K562 (cell line): ENCODE measurements around the gene C17orf113. TPM values are rescaled to one million over a fixed set of nuclear protein-coding genes. Genes with fewer than 3 reads are reported as not detected.

Source experiments
- ATAC-seq: fragments of 200-7000 bp; cut with Tn5 transposase; 3 replicates; pipeline ENCODE4 v1.9.1; 2020; ENCODE audit warnings: moderate library complexity
- BruUV-seq: library from RNA; stranded (reverse); fragments of 400-500 nt; replicated peaks from 2 replicates; lab custom pipeline; 2021; lab: Mats Ljungman, UMichigan
- CTCF ChIA-PET: fragments of 300-600 bp; formaldehyde crosslinking; extraction: SDS; loops from one replicate; lab custom pipeline; 2021; ENCODE audit warnings: low intra/inter-chr PET ratio; lab: Yijun Ruan, JAX
- POLR2A ChIA-PET: fragments of 300-600, 350-650 bp; sonication (Branson Sonifier 250); formaldehyde crosslinking; extraction: SDS; loops from one replicate; lab custom pipeline; 2021; ENCODE audit warnings: antibody characterized with exemption, inconsistent platforms; lab: Yijun Ruan, JAX
- DNase-seq, 4 experiments: peaks; one replicate each; pipeline versions ENCODE4 v3.0.0 to v3.0.0-alpha.2; 2011 to 2018; ENCODE audit warnings: low spot score in 3 of 4, mixed read lengths in 3 of 4; ENCODE audit errors: extremely low read depth in 1 of 4
- FAIRE-seq: peaks from 2 replicates; lab custom pipeline; 2011; peaks lifted over from hg19 to GRCh38; lab: Jason Lieb, UNC
- H2AFZ ChIP-seq: 2 replicates; pipeline ENCODE4 v1.6.0; 2011; ENCODE audit warnings: low read depth, low read length, control low read depth, inconsistent platforms
- H3K27ac ChIP-seq: fragments of 200-600 bp; 3 replicates; pipeline ENCODE4 v1.8.0; 2011; ENCODE audit warnings: low read depth, mild to moderate bottlenecking, control low read depth, inconsistent platforms, low read length, moderate library complexity, mixed read lengths; ENCODE audit errors: extremely low read depth
- H3K27me3 ChIP-seq, 2 experiments: fragments of 300-600 bp in 1 of 2; 2 replicates in 1 of 2; 3 replicates in 1 of 2; pipeline versions ENCODE4 v1.6.0 to v1.8.0; 2011; ENCODE audit warnings: inconsistent platforms in 2 of 2, low read length in 2 of 2, mild to moderate bottlenecking in 1 of 2, mixed read lengths in 1 of 2, moderate library complexity in 1 of 2; ENCODE audit not compliant: control insufficient read depth in 2 of 2, insufficient read depth in 2 of 2
- H3K36me3 ChIP-seq: fragments of 300-600 bp; 3 replicates; pipeline ENCODE4 v1.8.0; 2011; ENCODE audit warnings: mild to moderate bottlenecking, low read length, inconsistent platforms; ENCODE audit not compliant: control insufficient read depth, insufficient read depth
- H3K4me1 ChIP-seq, 2 experiments: fragments of 200-600 bp in 1 of 2; replicated peaks in 1 of 2; 2 replicates in 1 of 2; 3 replicates in 1 of 2; pipeline versions ENCODE4 v1.5.1 to v1.8.0; 2011; ENCODE audit warnings: inconsistent platforms in 2 of 2, low read length in 2 of 2, mild to moderate bottlenecking in 1 of 2, mixed read lengths in 1 of 2, moderate library complexity in 1 of 2; ENCODE audit not compliant: control insufficient read depth in 2 of 2, insufficient read depth in 2 of 2
- H3K4me2 ChIP-seq: 2 replicates; pipeline ENCODE4 v1.6.1; 2011; ENCODE audit warnings: low read length, control low read depth, inconsistent platforms, mixed read lengths; ENCODE audit not compliant: insufficient read depth
- H3K4me3 ChIP-seq: fragments of 200-600 bp; sonication (generic), shearing (Covaris generic); 2 replicates; pipeline ENCODE4 v1.5.1; 2016; ENCODE audit warnings: control low read depth, inconsistent platforms
- H3K79me2 ChIP-seq: fragments of 200-600 bp; 3 replicates; pipeline ENCODE4 v1.8.0; 2011; ENCODE audit warnings: low read length, inconsistent platforms; ENCODE audit not compliant: control insufficient read depth, insufficient read depth
- H3K9ac ChIP-seq, 2 experiments: 2 replicates each; pipeline versions ENCODE4 v1.6.0 to v1.6.1; 2011; ENCODE audit warnings: low read depth in 2 of 2, low read length in 2 of 2, control low read depth in 1 of 2, inconsistent platforms in 1 of 2, mild to moderate bottlenecking in 1 of 2, mixed read lengths in 1 of 2; ENCODE audit not compliant: insufficient read depth in 1 of 2
- H3K9me1 ChIP-seq: one replicate; pipeline ENCODE4 v1.6.0; 2011; ENCODE audit warnings: inconsistent platforms, mild to moderate bottlenecking, low read length, moderate library complexity; ENCODE audit not compliant: control insufficient read depth, insufficient read depth
- H3K9me3 ChIP-seq: replicated peaks from 2 replicates; pipeline ENCODE4 v1.5.1; 2011; ENCODE audit warnings: low read depth, low read length, inconsistent platforms; ENCODE audit not compliant: control insufficient read depth, insufficient read depth
- H4K20me1 ChIP-seq: replicated peaks from 2 replicates; pipeline ENCODE4 v1.6.1; 2011; ENCODE audit warnings: low read length, inconsistent platforms, mixed read lengths; ENCODE audit not compliant: control insufficient read depth, insufficient read depth
- ESRRA ChIP-seq: fragments of 450-650 bp; IDR thresholded peaks from 2 replicates; pipeline ENCODE4 v1.6.1; 2014; ENCODE audit warnings: low read depth, mild to moderate bottlenecking, moderate library complexity, borderline replicate concordance
- GABPB1 ChIP-seq: sonication (generic); formaldehyde crosslinking; IDR thresholded peaks from 2 replicates; pipeline ENCODE4 v1.8.0; 2022; ENCODE audit warnings: mild to moderate bottlenecking, missing genetic modification reagents
- HNRNPLL ChIP-seq: fragments of 200-400 bp; formaldehyde crosslinking; IDR thresholded peaks from 2 replicates; pipeline ENCODE4 v1.6.1; 2017; ENCODE audit warnings: low read length, low read depth, mild to moderate bottlenecking; ENCODE audit not compliant: poor library complexity, severe bottlenecking
- L3MBTL2 ChIP-seq: fragments of 450-650 bp; IDR thresholded peaks from 2 replicates; pipeline ENCODE4 v1.6.1; 2016; ENCODE audit warnings: mild to moderate bottlenecking, moderate library complexity
- MBD2 ChIP-seq: sonication (generic); IDR thresholded peaks from 2 replicates; pipeline ENCODE4 v1.6.1; 2016; ENCODE audit warnings: low read depth, borderline replicate concordance
- NR0B1 ChIP-seq: fragments of 450-650 bp; IDR thresholded peaks from one replicate; pipeline ENCODE4 v1.6.1; 2018; ENCODE audit warnings: mild to moderate bottlenecking, moderate library complexity; ENCODE audit not compliant: partially characterized antibody
- PHF8 ChIP-seq: fragments of 200-600 bp; sonication (generic); IDR thresholded peaks from 2 replicates; pipeline ENCODE4 v1.6.1; 2012; ENCODE audit warnings: mixed run types, mild to moderate bottlenecking, inconsistent platforms, low read length, moderate library complexity, borderline replicate concordance
- SMARCA4 ChIP-seq: fragments of 450-650 bp; IDR thresholded peaks from 2 replicates; pipeline ENCODE4 v1.6.1; 2016
- THAP7 ChIP-seq: fragments of 250-450 bp; sonication (Bioruptor Pico); IDR thresholded peaks from 2 replicates; pipeline ENCODE4 v1.5.0; 2021
- ZNF121 ChIP-seq: sonication (generic); formaldehyde crosslinking; conservative IDR thresholded peaks from 2 replicates; pipeline ENCODE4 v1.8.0; 2022; ENCODE audit warnings: missing genetic modification reagents
- ZNF133 ChIP-seq: fragments of 250-450 bp; sonication (Bioruptor Pico); IDR thresholded peaks from 2 replicates; pipeline ENCODE4 v1.4.0; 2020; ENCODE audit warnings: mild to moderate bottlenecking
- ZNF57 ChIP-seq: fragments of 450-650 bp; formaldehyde crosslinking; IDR thresholded peaks from 2 replicates; pipeline ENCODE4 v1.4.0; 2020; ENCODE audit warnings: mild to moderate bottlenecking, moderate library complexity
- ZSCAN32 ChIP-seq: fragments of 450-650 bp; formaldehyde crosslinking; IDR thresholded peaks from 2 replicates; pipeline ENCODE4 v1.4.0; 2020; ENCODE audit warnings: mild to moderate bottlenecking, moderate library complexity
- WGBS: fragments of 100-300 bp; shearing (Covaris generic); methylation state at CpG from one replicate; pipeline ENCODE4 v1.1.6; 2016; ENCODE audit warnings: low coverage, mixed read lengths; ENCODE audit not compliant: insufficient coverage; ENCODE audit errors: missing lambda C conversion rate; 5-methylcytosine and 5-hydroxymethylcytosine counted together
- in situ Hi-C: fragments of 300-500 bp; cut with MboI; formaldehyde crosslinking; loops from 4 replicates; pipeline ENCODE4 v1.15.0; 2018; ENCODE audit warnings: inconsistent platforms, mixed read lengths
- intact Hi-C: fragments of 100-400 bp; cut with micrococcal nuclease; formaldehyde crosslinking; loops from 2 replicates; pipeline ENCODE4 v1.14.2; 2022
- polyA plus RNA-seq, 8 experiments: library from polyadenylated mRNA; depleted of rRNA in 4 of 8; stranded (reverse) in 5 of 8; unstranded in 3 of 8; fragments of >200 nt; fragmentation: Nextera tagmentation in 2 of 8; fragmentation: Illumina TruSeq in 1 of 8; extraction: Ambion mirVana in 2 of 8; extraction: Trizol in 1 of 8; gene quantifications; 2 replicates each; pipeline versions ENCODE4 v1.2.1 to v1.2.3, GENCODE V29; 2011 to 2014; ENCODE audit warnings: inconsistent platforms in 1 of 8, missing spikeins in 1 of 8
- total RNA-seq, 7 experiments: library from RNA; depleted of rRNA in 6 of 7; stranded (reverse); fragments of >200 nt in 6 of 7; fragmentation: Illumina TruSeq in 2 of 7; extraction: Trizol in 2 of 7; gene quantifications; 2 replicates each; pipeline versions ENCODE4 v1.2.1 to v1.2.3, GENCODE V29; 2011 to 2021; ENCODE audit warnings: low replicate concordance in 1 of 7

The C17orf113 gene
- total and polyA plus RNA-seq, 9 of the 15 experiments (the other 6 are each of a cell fraction or from before 2014, with no cell fraction given) = 0.10 to 1.2 (median 0.31) TPM

- 95% methylated on average over 1 of the region's 1 CpG for WGBS
- Histone ChIP-seq H2AFZ (no peak overlapping the region), H3K9me1 (no peaks in the 10 kb centered on the region), H3K4me1 (no peaks in the 10 kb centered on the region; a peak in 1 of 5 replicates), H3K4me2 (no peak overlapping the region), H3K27ac (no peak overlapping the region), H4K20me1 (peaks cover 26% of the 10 kb centered on the region), H3K9ac (no peak overlapping the region), H3K36me3 (peaks cover 63% of the 10 kb centered on the region), H3K79me2 (peaks cover 92% of the 10 kb centered on the region), H3K27me3 (no peaks in the 10 kb centered on the region), H3K4me3 (no peak overlapping the region), H3K9me3 (no peaks in the 10 kb centered on the region)
- intact Hi-C loops = no loop called here
- FAIRE-seq = no peak
- ChIA-PET CTCF (no interaction called here), POLR2A (interaction anchor here (0.8 to 4.3 kb wide), 7 partner anchors 8 to 30 kb away, joined by 3 to 37 read pairs (median 4); partner anchors contain the start of gene DNAJC7)
- no peak for ATAC-seq
- TF ChIP-seq SMARCA4 = no peak
- no peak for TF ChIP-seq ZNF121 (CRISPR knock-in tag)
- TF ChIP-seq ZNF133 (CRISPR knock-in tag) = no peak
- TF ChIP-seq NR0B1 = no peak
- no peak for TF ChIP-seq HNRNPLL
- no peak for TF ChIP-seq PHF8
- TF ChIP-seq ZSCAN32 (CRISPR knock-in tag) = no peak
- no peak for TF ChIP-seq THAP7 (CRISPR knock-in tag)
- TF ChIP-seq GABPB1 (CRISPR knock-in tag) = no peak
- TF ChIP-seq L3MBTL2 = no peak
- no peak for TF ChIP-seq ESRRA
- no peak for TF ChIP-seq MBD2
- no peak for TF ChIP-seq ZNF57 (CRISPR knock-in tag)
- no peak for DNase-seq
- BruUV-seq = TSS peak; percentile 19
- in situ Hi-C loops = no loop called here
Measured at GRCh38 chr17:42005166-42005565, 45.2 kb downstream of the C17orf113 start.
